GM19468 (cell line): ENCODE measurements around the gene ZNF577.

Source experiments
- ATAC-seq: cut with Tn5 transposase; IDR thresholded peaks from one replicate; pipeline ENCODE4 v1.9.1; 2021; ENCODE audit warnings: mild to moderate bottlenecking, moderate library complexity, moderate number of reproducible peaks; ENCODE audit not compliant: unreplicated experiment; ENCODE audit errors: extremely low read depth

Gene ZNF577

DNA sequence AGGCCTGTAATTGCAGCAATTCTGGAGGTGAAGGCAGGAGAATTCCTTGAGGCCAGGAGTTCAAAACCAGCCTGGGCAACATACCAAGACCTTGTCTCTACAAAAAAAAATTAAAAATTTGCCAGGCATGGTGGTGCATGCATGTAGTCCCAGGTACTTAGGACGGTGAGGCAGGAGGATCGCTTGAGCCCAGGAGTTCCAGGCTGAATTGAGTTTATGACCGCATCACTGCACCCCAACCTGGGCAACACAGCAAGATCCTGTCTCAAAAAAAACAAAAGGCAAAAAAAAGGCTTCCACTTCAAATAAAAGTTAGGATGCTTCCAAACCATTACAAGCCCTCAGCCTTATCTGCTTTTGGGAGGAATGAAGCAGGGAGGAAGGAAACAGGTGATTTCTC is 5.2 kb downstream of the ZNF577 start:
- ATAC-seq = no peak

DNA sequence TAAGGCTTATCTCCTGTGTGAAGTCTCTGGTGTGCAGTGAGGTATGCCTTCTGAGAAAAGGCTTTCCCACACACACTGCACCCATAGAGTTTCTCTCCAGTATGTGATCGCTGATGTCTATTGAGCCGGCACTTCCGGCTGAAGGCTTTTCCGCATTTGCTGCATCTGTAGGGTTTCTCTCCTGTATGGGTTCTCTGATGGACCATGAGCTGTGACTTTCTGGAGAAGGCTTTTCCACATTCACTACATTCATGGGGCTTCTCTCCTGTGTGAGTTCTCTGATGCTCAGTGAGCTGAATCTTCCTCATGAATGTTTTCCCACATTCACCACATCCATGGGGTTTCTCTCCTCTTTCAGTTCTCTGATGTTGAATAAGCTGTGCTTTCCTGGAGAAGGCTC is 14.7 kb downstream of the ZNF577 start:
- ATAC-seq = no peak

DNA sequence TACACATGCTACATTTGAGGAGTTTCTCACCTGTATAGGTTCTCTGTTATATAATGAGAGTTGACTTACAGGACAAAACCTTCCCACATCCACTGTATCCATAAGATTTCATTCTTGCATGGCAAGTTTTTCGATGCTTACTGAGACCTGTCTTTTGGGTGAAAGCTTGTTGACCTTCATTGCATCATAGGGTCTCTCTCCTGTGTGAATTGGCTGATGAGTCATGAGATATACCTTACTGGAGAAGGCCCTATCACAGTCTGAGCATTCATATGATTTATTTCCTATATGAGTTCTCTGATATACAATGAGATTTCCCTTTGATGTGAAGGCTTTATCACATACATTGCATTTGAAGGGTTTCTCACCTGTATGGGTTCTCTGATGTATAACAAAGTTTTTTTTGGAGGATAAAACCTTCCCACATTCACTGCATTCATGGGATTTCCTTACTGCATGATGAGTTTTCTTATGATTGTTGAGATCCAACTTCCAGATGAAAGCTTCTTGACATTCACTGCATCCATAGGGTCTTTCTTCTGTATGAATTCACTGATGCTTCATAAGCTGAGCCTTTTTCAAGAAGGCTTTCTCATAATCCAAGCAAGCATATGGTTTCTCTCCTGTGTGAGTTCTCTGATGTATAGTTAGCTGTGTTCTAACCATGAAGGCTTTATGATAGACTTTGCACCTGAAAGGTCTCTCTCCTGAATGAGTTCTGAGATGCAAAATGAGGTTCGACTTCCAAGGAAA is 25.7 kb downstream of the ZNF577 start:
- ATAC-seq = no peak

DNA sequence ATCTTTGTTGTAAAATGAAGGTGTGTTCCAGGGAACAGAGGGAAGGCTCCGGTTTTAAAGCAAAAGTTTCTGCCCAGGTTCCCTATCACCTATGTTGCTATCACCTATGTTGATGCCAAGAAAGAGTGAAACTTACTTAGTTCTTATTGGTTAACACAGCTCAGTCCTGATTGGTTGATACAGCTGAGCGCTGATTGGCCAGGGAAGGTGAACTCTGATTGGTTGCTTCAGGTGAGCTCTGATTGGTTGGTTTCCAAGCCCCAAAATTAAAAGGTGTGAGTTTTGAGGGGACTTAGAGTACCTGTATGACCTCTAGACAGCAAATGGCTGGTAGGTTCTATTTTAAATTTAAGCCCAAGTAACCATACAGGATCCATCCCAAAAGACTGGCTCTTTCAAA is 50.6 kb downstream of the ZNF577 start:
- ATAC-seq = no peak

DNA sequence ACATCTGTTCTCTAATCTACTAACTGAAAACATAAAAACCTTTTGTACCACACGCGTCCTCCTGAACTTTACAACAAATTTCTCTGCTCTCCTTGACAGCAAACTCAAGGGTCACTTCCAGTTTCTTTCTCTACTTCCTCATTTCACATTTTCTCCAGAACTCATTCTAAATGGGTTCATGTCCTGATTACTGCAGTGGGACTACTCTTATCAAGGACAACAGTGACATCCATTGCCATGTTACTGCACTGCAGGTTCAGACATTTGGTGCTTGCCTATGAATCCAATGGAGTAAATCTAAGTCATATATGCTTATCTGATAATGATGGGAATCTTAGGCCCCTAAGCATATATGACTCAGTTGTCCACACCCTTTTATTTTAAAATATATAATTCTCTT is 57.5 kb downstream of the ZNF577 start:
- no peak for ATAC-seq

DNA sequence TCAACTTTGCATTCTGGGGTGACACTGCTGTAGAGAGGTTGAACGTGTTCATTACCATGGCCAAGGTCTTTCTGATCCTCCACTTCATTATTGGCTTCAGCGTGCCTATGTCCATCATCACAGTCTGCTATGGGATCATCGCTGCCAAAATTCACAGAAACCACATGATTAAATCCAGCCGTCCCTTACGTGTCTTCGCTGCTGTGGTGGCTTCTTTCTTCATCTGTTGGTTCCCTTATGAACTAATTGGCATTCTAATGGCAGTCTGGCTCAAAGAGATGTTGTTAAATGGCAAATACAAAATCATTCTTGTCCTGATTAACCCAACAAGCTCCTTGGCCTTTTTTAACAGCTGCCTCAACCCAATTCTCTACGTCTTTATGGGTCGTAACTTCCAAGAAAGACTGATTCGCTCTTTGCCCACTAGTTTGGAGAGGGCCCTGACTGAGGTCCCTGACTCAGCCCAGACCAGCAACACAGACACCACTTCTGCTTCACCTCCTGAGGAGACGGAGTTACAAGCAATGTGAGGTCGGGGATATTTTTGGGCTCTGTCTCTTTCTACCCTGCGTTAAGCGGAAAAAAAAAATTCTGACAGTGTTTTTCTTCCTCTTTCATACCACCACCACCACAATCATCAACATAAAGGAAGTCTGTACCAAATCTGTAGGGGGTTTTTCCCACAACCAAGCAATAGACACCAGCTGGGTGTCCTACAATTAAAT is 63.3 kb downstream of the ZNF577 start:
- no peak for ATAC-seq

DNA sequence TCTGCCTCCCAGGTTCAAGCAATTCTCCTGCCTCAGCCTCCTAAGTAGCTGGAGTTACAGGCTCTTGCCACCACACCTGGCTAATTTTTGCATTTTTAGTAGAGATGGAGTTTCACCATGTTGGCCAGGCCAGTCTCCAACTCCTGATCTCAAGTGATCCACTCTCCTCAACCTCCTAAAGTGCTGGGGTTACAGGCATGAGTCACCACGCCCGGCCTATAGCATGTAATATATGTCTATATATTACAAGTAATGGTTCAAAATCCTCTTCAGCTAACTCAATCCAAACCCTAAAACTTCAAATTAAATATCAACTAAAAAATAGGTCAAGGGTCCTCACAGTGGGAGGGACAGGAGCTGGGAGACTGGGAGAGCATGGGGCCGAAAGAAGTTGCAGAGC is 64.8 kb downstream of the ZNF577 start:
- ATAC-seq = no peak

DNA sequence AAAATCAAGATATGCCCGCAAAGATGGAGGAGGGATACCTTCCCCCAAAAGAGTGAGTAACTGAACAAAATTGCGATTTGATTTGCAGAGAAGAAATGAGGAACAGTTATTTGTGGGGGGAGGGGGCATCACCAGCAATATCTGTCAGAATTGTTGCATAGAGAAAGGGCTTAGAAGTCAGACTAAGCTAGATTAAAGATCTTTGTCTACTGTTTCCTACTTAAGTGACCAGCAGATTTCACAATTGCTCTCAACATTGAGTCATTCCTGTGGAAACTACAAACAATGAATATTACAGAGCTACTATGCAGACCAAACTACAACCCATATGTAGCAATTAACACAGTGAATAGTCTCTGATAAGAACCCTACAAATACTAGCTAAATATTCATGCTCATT is 65.4 kb downstream of the ZNF577 start:
- ATAC-seq = no peak

DNA sequence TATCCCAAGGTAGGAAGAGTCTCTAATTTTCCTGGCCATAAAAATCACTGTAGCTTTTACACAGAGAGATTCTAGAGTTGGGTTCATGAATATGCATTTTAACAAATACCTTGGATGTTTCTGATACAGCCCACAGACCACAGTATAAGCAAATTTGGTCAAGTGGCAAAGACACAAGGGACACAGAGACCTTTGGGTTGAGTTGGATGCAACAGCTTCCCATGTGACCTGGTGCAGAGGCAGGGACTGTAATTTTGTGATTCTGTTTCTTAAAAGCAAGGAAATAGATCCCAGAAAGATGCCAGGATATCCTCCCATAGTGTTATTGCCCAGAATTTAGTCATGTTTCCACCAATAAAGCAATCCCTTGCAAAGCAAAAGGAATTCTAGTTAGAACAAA is 65.8 kb downstream of the ZNF577 start:
- no peak for ATAC-seq

DNA sequence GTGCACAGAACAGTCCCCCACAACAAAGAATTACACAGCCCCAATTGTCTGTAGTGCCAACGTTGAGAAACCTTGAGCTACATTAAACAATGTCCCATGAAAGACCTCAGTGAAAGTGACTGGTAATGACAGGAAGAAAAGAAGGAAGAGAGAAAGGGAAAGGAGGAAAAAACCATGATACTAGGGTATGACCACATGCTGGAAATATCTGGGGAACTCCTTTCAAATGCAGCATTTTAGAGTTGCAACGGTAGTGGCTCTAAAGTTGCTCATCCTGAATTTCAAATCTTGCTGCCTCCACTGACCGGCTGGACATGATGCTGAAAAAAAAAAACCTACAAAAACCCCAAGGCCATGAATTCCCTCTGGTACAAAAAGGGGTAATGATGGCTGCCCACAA is 66.3 kb downstream of the ZNF577 start:
- no peak for ATAC-seq
